H9 (cell line): Measurements from ENCODE around the gene SRBD1. TPM values are rescaled to one million over a fixed set of nuclear protein-coding genes. Genes with fewer than 3 reads are reported as not detected.

Experiments used
- DNase-seq: peaks from one replicate; pipeline ENCODE4 v3.0.0-alpha.2; 2017
- H2AFZ ChIP-seq: one replicate; pipeline ENCODE4 v1.6.1; 2013; ENCODE audit warnings: mild to moderate bottlenecking, low read length, control low read depth, moderate library complexity
- H2AK5ac ChIP-seq: 2 replicates; pipeline ENCODE4 v1.6.1; 2013; ENCODE audit warnings: low read length, control low read depth, mixed read lengths; ENCODE audit not compliant: insufficient read length
- H2BK120ac ChIP-seq: one replicate; pipeline ENCODE4 v1.6.1; 2013; ENCODE audit warnings: low read depth, mild to moderate bottlenecking, low read length, control low read depth, inconsistent platforms; ENCODE audit not compliant: poor library complexity, severe bottlenecking
- H2BK12ac ChIP-seq: 2 replicates; pipeline ENCODE4 v1.6.1; 2013; ENCODE audit warnings: low read length, control low read depth, mixed read lengths, low read depth; ENCODE audit not compliant: insufficient read length
- H2BK15ac ChIP-seq: 2 replicates; pipeline ENCODE4 v1.6.1; 2013; ENCODE audit warnings: low read depth, low read length, control low read depth
- H2BK20ac ChIP-seq: one replicate; pipeline ENCODE4 v1.6.1; 2013; ENCODE audit warnings: low read depth, mild to moderate bottlenecking, low read length, control low read depth, inconsistent platforms; ENCODE audit not compliant: poor library complexity, severe bottlenecking
- H2BK5ac ChIP-seq: 2 replicates; pipeline ENCODE4 v1.6.1; 2013; ENCODE audit warnings: low read length, control low read depth, mixed read lengths; ENCODE audit not compliant: insufficient read length
- H3K14ac ChIP-seq: 2 replicates; pipeline ENCODE4 v1.6.1; 2013; ENCODE audit warnings: low read length, control low read depth; ENCODE audit not compliant: insufficient read depth
- H3K18ac ChIP-seq: 2 replicates; pipeline ENCODE4 v1.6.1; 2013; ENCODE audit warnings: low read depth, mild to moderate bottlenecking, mixed read lengths, low read length, control low read depth; ENCODE audit not compliant: insufficient read length
- H3K23ac ChIP-seq: 2 replicates; pipeline ENCODE4 v1.6.1; 2013; ENCODE audit warnings: low read length, control low read depth, mixed read lengths, low read depth; ENCODE audit not compliant: insufficient read length
- H3K23me2 ChIP-seq: 2 replicates; pipeline ENCODE4 v1.6.1; 2013; ENCODE audit warnings: low read depth, mild to moderate bottlenecking, mixed read lengths, low read length, control low read depth; ENCODE audit not compliant: insufficient read length, poor library complexity, severe bottlenecking
- H3K27ac ChIP-seq: 2 replicates; pipeline ENCODE4 v1.5.1; 2013; ENCODE audit warnings: low read length, control low read depth, mixed read lengths, low read depth; ENCODE audit not compliant: insufficient read length
- H3K27me3 ChIP-seq: 2 replicates; pipeline ENCODE4 v1.6.1; 2013; ENCODE audit warnings: low read length, control low read depth, inconsistent platforms; ENCODE audit not compliant: insufficient read depth
- H3K4ac ChIP-seq: 2 replicates; pipeline ENCODE4 v1.6.1; 2013; ENCODE audit warnings: low read depth, mild to moderate bottlenecking, control low read depth, inconsistent platforms, low read length, moderate library complexity
- H3K4me1 ChIP-seq: 2 replicates; pipeline ENCODE4 v1.6.1; 2013; ENCODE audit warnings: low read length, control low read depth, inconsistent platforms; ENCODE audit not compliant: insufficient read depth
- H3K4me2 ChIP-seq: 2 replicates; pipeline ENCODE4 v1.6.1; 2013; ENCODE audit warnings: low read length, control low read depth, mixed read lengths; ENCODE audit not compliant: insufficient read length, insufficient read depth
- H3K56ac ChIP-seq: 2 replicates; pipeline ENCODE4 v1.6.1; 2013; ENCODE audit warnings: low read depth, mild to moderate bottlenecking, mixed read lengths, low read length, control low read depth; ENCODE audit not compliant: insufficient read length
- H3K79me1 ChIP-seq: 2 replicates; pipeline ENCODE4 v1.6.1; 2013; ENCODE audit warnings: low read depth, mild to moderate bottlenecking, moderate library complexity, low read length, control low read depth, inconsistent platforms; ENCODE audit not compliant: insufficient read depth, poor library complexity, severe bottlenecking
- H3K79me2 ChIP-seq: 2 replicates; pipeline ENCODE4 v1.6.1; 2013; ENCODE audit warnings: low read length, control low read depth, inconsistent platforms; ENCODE audit not compliant: insufficient read depth
- H3K9ac ChIP-seq: 2 replicates; pipeline ENCODE4 v1.6.1; 2013; ENCODE audit warnings: low read length, control low read depth, mixed read lengths; ENCODE audit not compliant: insufficient read length; ENCODE audit errors: extremely low read depth
- H3K9me3 ChIP-seq: one replicate; pipeline ENCODE4 v1.6.1; 2013; ENCODE audit warnings: low read depth, low read length, inconsistent platforms; ENCODE audit not compliant: control insufficient read depth
- H3T11ph ChIP-seq: one replicate; pipeline ENCODE4 v1.6.1; 2013; ENCODE audit warnings: mild to moderate bottlenecking, low read length, control low read depth, inconsistent platforms
- H4K20me1 ChIP-seq: one replicate; pipeline ENCODE4 v1.6.1; 2013; ENCODE audit not compliant: control insufficient read depth, insufficient read length, insufficient read depth
- H4K5ac ChIP-seq: 2 replicates; pipeline ENCODE4 v1.6.1; 2013; ENCODE audit warnings: low read depth, mild to moderate bottlenecking, mixed read lengths, low read length, control low read depth; ENCODE audit not compliant: insufficient read length
- H4K8ac ChIP-seq: replicated peaks from 2 replicates; pipeline ENCODE4 v1.6.1; 2013; ENCODE audit warnings: low read length, control low read depth, mixed read lengths, low read depth; ENCODE audit not compliant: insufficient read length
- H4K91ac ChIP-seq: 2 replicates; pipeline ENCODE4 v1.6.1; 2013; ENCODE audit warnings: low read depth, mild to moderate bottlenecking, moderate library complexity, mixed read lengths, low read length, control low read depth; ENCODE audit not compliant: insufficient read length
- H3K27ac Mint-ChIP-seq, 3 experiments: 2 replicates in 2 of 3; 3 replicates in 1 of 3; pipeline ENCODE4 v1.8.0; 2020 to 2021; ENCODE audit warnings: mixed read lengths in 3 of 3, mild to moderate bottlenecking in 1 of 3, moderate library complexity in 1 of 3
- H3K27me3 Mint-ChIP-seq: 2 replicates; pipeline ENCODE4 v1.8.0; 2021; ENCODE audit warnings: low read depth, mild to moderate bottlenecking, moderate library complexity, mixed read lengths
- H3K36me3 Mint-ChIP-seq, 3 experiments: 2 replicates in 2 of 3; 3 replicates in 1 of 3; pipeline ENCODE4 v1.8.0; 2020 to 2021; ENCODE audit warnings: low read depth in 3 of 3, mixed read lengths in 3 of 3; ENCODE audit not compliant: insufficient read depth in 1 of 3
- H3K4me1 Mint-ChIP-seq, 2 experiments: 2 replicates each; pipeline ENCODE4 v1.8.0; 2020; ENCODE audit warnings: mixed read lengths in 2 of 2
- H3K4me3 Mint-ChIP-seq, 2 experiments: 2 replicates in 1 of 2; 3 replicates in 1 of 2; pipeline ENCODE4 v1.8.0; 2020 to 2021; ENCODE audit warnings: mild to moderate bottlenecking in 2 of 2, mixed read lengths in 2 of 2, moderate library complexity in 1 of 2
- H3K9me3 Mint-ChIP-seq, 2 experiments: 2 replicates in 1 of 2; 3 replicates in 1 of 2; pipeline ENCODE4 v1.8.0; 2020; ENCODE audit warnings: mild to moderate bottlenecking in 2 of 2, mixed read lengths in 2 of 2, moderate library complexity in 1 of 2
- CTCF ChIP-seq: fragments of 200-600 bp; sonication (generic); conservative IDR thresholded peaks from 3 replicates; pipeline ENCODE4 v1.8.0; 2021; ENCODE audit warnings: antibody characterized with exemption, mild to moderate bottlenecking
- WGBS: extraction: QIAGEN DNeasy Blood & Tissue Kit; methylation state at CpG from one replicate; pipeline ENCODE4 v1.1.7; 2013; ENCODE audit warnings: missing lambda C conversion rate, low lambda C conversion rate, mixed read lengths; ENCODE audit not compliant: insufficient read length; ENCODE audit errors: extremely low coverage; 5-methylcytosine and 5-hydroxymethylcytosine counted together
- total RNA-seq: library from RNA; stranded (reverse); gene quantifications from 2 replicates; pipeline ENCODE4 v1.2.1, GENCODE V29; 2021

Gene SRBD1
- total RNA-seq, 1 experiment from 2014 or later: 18.3 TPM

- Histone ChIP-seq H3K14ac (no peak overlapping the region), H2BK20ac (no peak overlapping the region), H3K27me3 (no peaks in the 10 kb centered on the region), H3K4me2 (no peak overlapping the region), H2BK15ac (no peak overlapping the region), H3K23ac (no peak overlapping the region), H3K79me2 (no peaks in the 10 kb centered on the region), H3K4me1 (no peaks in the 10 kb centered on the region), H3K23me2 (no peaks in the 10 kb centered on the region), H2BK120ac (no peak overlapping the region), H3K4ac (no peak overlapping the region), H3K18ac (no peak overlapping the region), H3T11ph (no peak overlapping the region), H3K79me1 (no peaks in the 10 kb centered on the region), H2AK5ac (no peak overlapping the region), H2AFZ (no peak overlapping the region), H3K56ac (no peak overlapping the region), H3K9me3 (no peaks in the 10 kb centered on the region), H4K5ac (no peak overlapping the region), H4K8ac (no peak overlapping the region), H2BK5ac (no peak overlapping the region), H3K27ac (no peak overlapping the region), H3K9ac (no peak overlapping the region), H2BK12ac (no peak overlapping the region), H4K91ac (no peak overlapping the region), H4K20me1 (no peaks in the 10 kb centered on the region)
- H3K4me1 Mint-ChIP-seq: peaks cover 15% of the 10 kb centered on the region in 2 experiments
- no peak overlapping the region for H3K4me3 Mint-ChIP-seq
- H3K27ac Mint-ChIP-seq: no peak overlapping the region
- TF ChIP-seq CTCF: no peak
- H3K36me3 Mint-ChIP-seq: peaks cover 11 to 12% (median 11%) of the 10 kb centered on the region in 3 experiments
- WGBS: 100% methylated on average over 2 of the region's 3 CpGs
- DNase-seq: no peak
- H3K9me3 Mint-ChIP-seq: peaks cover 9 to 11% of the 10 kb centered on the region in 2 experiments
- no peaks in the 10 kb centered on the region for H3K27me3 Mint-ChIP-seq
Observed at GRCh38 chr2:45506756-45507155, 104.3 kb downstream of the SRBD1 start.
